ENCODE results near the gene BBOX1. TPM values are rescaled to one million over a fixed set of nuclear protein-coding genes. Genes with fewer than 3 reads are reported as not detected.

The BBOX1 gene
- total RNA-seq, 1 experiment from 2014 or later, result not detected

GRCh38 chr11:27039873-27040272 is 742 bp upstream of the BBOX1 start:
- POLR2A ChIA-PET, result no interaction called here
- H3K4me3 ChIP-seq (ENCODE audit: low read depth in 2 of 2, low read length in 2 of 2), result no peak overlapping the region
- no peaks in the 10 kb centered on the region for H3K36me3 ChIP-seq (ENCODE audit: control insufficient read depth, insufficient read depth, low read length)
- H3K27ac ChIP-seq (ENCODE audit: low read length), result no peak overlapping the region
- H3K27me3 ChIP-seq (ENCODE audit: control insufficient read depth, insufficient read depth, low read length), result no peaks in the 10 kb centered on the region
- H3K9me3 ChIP-seq (ENCODE audit: control insufficient read depth, insufficient read depth, low read depth, low read length), result no peaks in the 10 kb centered on the region
- in situ Hi-C loops (cut with HindIII; ENCODE audit: low pct_unique_long_range_greater_than_20kb, low sequenced_read_pairs), result no loop called here
- ATAC-seq, result no peak
- TF ChIP-seq POLR2AphosphoS5 (IDR thresholded peaks at IDR 0.05; ENCODE audit: low read depth, low read length), result no peak
- TF ChIP-seq CTCF (IDR thresholded peaks at IDR 0.05), result peak; percentile 15; the same call in 1 of the 2 replicates
- DNase-seq (ENCODE audit: low read depth, low spot score), result no peak
- BruUV-seq (replicated peaks), result no TSS peak
- CTCF ChIA-PET, result no interaction called here
- intact Hi-C loops (cut with micrococcal nuclease; ENCODE audit: unreplicated experiment), result no loop called here
- H3K4me1 ChIP-seq (ENCODE audit: control insufficient read depth, insufficient read depth, low read length), result no peaks in the 10 kb centered on the region

- ChIA-PET CTCF (no interaction called here), POLR2A (no interaction called here)
- DNase-seq (ENCODE audit: low read depth, low spot score) (no peak), ATAC-seq (no peak)
- intact Hi-C loops (cut with micrococcal nuclease; ENCODE audit: unreplicated experiment) (no loop called here), in situ Hi-C loops (cut with HindIII; ENCODE audit: low pct_unique_long_range_greater_than_20kb, low sequenced_read_pairs) (no loop called here)
- Histone ChIP-seq H3K4me1 (ENCODE audit: control insufficient read depth, insufficient read depth, low read length) (no peaks in the 10 kb centered on the region), H3K27ac (ENCODE audit: low read length) (no peak overlapping the region), H3K9me3 (ENCODE audit: control insufficient read depth, insufficient read depth, low read depth, low read length) (no peaks in the 10 kb centered on the region), H3K27me3 (ENCODE audit: control insufficient read depth, insufficient read depth, low read length) (no peaks in the 10 kb centered on the region), H3K4me3 (ENCODE audit: low read depth in 2 of 2, low read length in 2 of 2) (no peak overlapping the region), H3K36me3 (ENCODE audit: control insufficient read depth, insufficient read depth, low read length) (no peaks in the 10 kb centered on the region)
- TF ChIP-seq REST (IDR thresholded peaks at IDR 0.05; ENCODE audit: insufficient read depth in 1 of 2, low read depth in 2 of 2, low read length in 1 of 2) (no peak), SIN3A (IDR thresholded peaks at IDR 0.05; ENCODE audit: borderline replicate concordance, insufficient read depth, low read depth, low read length) (no peak)
- no TSS peak for BruUV-seq (replicated peaks)
Measured at GRCh38 chr11:27041141-27041899, 705 bp downstream of the BBOX1 start.

- intact Hi-C loops (cut with micrococcal nuclease; ENCODE audit: unreplicated experiment), result no loop called here
- Histone ChIP-seq H3K36me3 (ENCODE audit: control insufficient read depth, insufficient read depth, low read length) (no peaks in the 10 kb centered on the region), H3K4me3 (ENCODE audit: low read depth in 2 of 2, low read length in 2 of 2) (no peak overlapping the region), H3K27me3 (ENCODE audit: control insufficient read depth, insufficient read depth, low read length) (no peaks in the 10 kb centered on the region), H3K4me1 (ENCODE audit: control insufficient read depth, insufficient read depth, low read length) (no peaks in the 10 kb centered on the region), H3K27ac (ENCODE audit: low read length) (no peak overlapping the region), H3K9me3 (ENCODE audit: control insufficient read depth, insufficient read depth, low read depth, low read length) (no peaks in the 10 kb centered on the region)
- TF ChIP-seq CTCF (IDR thresholded peaks at IDR 0.05), result no peak
- TF ChIP-seq REST (IDR thresholded peaks at IDR 0.05; ENCODE audit: insufficient read depth in 1 of 2, low read depth in 2 of 2, low read length in 1 of 2), result no peak
- TF ChIP-seq POLR2AphosphoS5 (IDR thresholded peaks at IDR 0.05; ENCODE audit: low read depth, low read length), result no peak
- TF ChIP-seq TCF7L2 (IDR thresholded peaks at IDR 0.05; ENCODE audit: low read depth, low read length), result no peak
- no peak for TF ChIP-seq SIN3A (IDR thresholded peaks at IDR 0.05; ENCODE audit: borderline replicate concordance, insufficient read depth, low read depth, low read length)
- DNase-seq (ENCODE audit: low read depth, low spot score), result no peak
- BruUV-seq (replicated peaks), result no TSS peak
- ChIA-PET POLR2A (no interaction called here), CTCF (no interaction called here)
- in situ Hi-C loops (cut with HindIII; ENCODE audit: low pct_unique_long_range_greater_than_20kb, low sequenced_read_pairs), result no loop called here
- no peak for ATAC-seq
Measured at GRCh38 chr11:27046956-27047355, 6.3 kb downstream of the BBOX1 start.
